ENCODE data around the gene HTR2A. TPM values are rescaled to one million over a fixed set of nuclear protein-coding genes. Genes with fewer than 3 reads are reported as not detected.

Gene HTR2A
- not detected in 2 replicates for total RNA-seq

- intact Hi-C loops (cut with micrococcal nuclease) = loop anchor here (10.0 kb wide), 1 partner anchor 878 kb away; no protein-coding TSS in a partner anchor
- no peak within 1 kb of the TSS for H3K4me3 Mint-ChIP-seq
- no peak for DNase-seq (ENCODE audit: low spot score)
- no peaks in the 10 kb centered on the region for H3K36me3 Mint-ChIP-seq (ENCODE audit: low read depth)
- H3K9me3 Mint-ChIP-seq = no peaks in the 10 kb centered on the region
- peaks cover 7% of the 10 kb centered on the region for H3K4me1 Mint-ChIP-seq (ENCODE audit: low read depth)
- peaks cover 60% of the 10 kb centered on the region for H3K27me3 Mint-ChIP-seq (ENCODE audit: insufficient read depth)
- H3K27ac Mint-ChIP-seq = no peak within 1 kb of the TSS
Observed at GRCh38 chr13:46896341-46897137, at the start of gene HTR2A. Gene HTR2A (minus strand): TSS chr13:46897053. CDS start chr13:46895906, 1,147 bp downstream.

- no peak for DNase-seq (ENCODE audit: low spot score)
- H3K4me1 Mint-ChIP-seq (ENCODE audit: low read depth) = no peaks in the 10 kb centered on the region
- no peak overlapping the region for H3K27ac Mint-ChIP-seq
- intact Hi-C loops (cut with micrococcal nuclease) = no loop called here
- no peak overlapping the region for H3K4me3 Mint-ChIP-seq
- peaks cover 3% of the 10 kb centered on the region for H3K9me3 Mint-ChIP-seq
- no peaks in the 10 kb centered on the region for H3K36me3 Mint-ChIP-seq (ENCODE audit: low read depth)
- H3K27me3 Mint-ChIP-seq (ENCODE audit: insufficient read depth) = no peaks in the 10 kb centered on the region
Observed at GRCh38 chr13:46936525-46936924, 39.7 kb upstream of the HTR2A start.

- no peaks in the 10 kb centered on the region for H3K36me3 Mint-ChIP-seq (ENCODE audit: low read depth)
- H3K9me3 Mint-ChIP-seq = peaks cover 3% of the 10 kb centered on the region
- no peak overlapping the region for H3K27ac Mint-ChIP-seq
- H3K4me1 Mint-ChIP-seq (ENCODE audit: low read depth) = no peaks in the 10 kb centered on the region
- intact Hi-C loops (cut with micrococcal nuclease) = no loop called here
- DNase-seq (ENCODE audit: low spot score) = no peak
- H3K27me3 Mint-ChIP-seq (ENCODE audit: insufficient read depth) = no peaks in the 10 kb centered on the region
- H3K4me3 Mint-ChIP-seq = no peak overlapping the region
Observed at GRCh38 chr13:46934749-46935148, 37.9 kb upstream of the HTR2A start.

- H3K4me1 Mint-ChIP-seq (ENCODE audit: low read depth) = no peaks in the 10 kb centered on the region
- H3K27ac Mint-ChIP-seq = no peak overlapping the region
- intact Hi-C loops (cut with micrococcal nuclease) = no loop called here
- DNase-seq (ENCODE audit: low spot score) = no peak
- no peaks in the 10 kb centered on the region for H3K27me3 Mint-ChIP-seq (ENCODE audit: insufficient read depth)
- no peaks in the 10 kb centered on the region for H3K36me3 Mint-ChIP-seq (ENCODE audit: low read depth)
- no peak overlapping the region for H3K4me3 Mint-ChIP-seq
- no peaks in the 10 kb centered on the region for H3K9me3 Mint-ChIP-seq
Observed at GRCh38 chr13:46926916-46927590, 30.2 kb upstream of the HTR2A start.

GRCh38 chr13:46925486-46925885 lies 28.6 kb upstream of the HTR2A start:
- Mint-ChIP-seq H3K27ac (no peak overlapping the region), H3K4me1 (ENCODE audit: low read depth) (no peaks in the 10 kb centered on the region)
- intact Hi-C loops (cut with micrococcal nuclease) = no loop called here

GRCh38 chr13:46914341-46914740 lies 17.5 kb upstream of the HTR2A start:
- DNase-seq (ENCODE audit: low spot score) = no peak
- H3K9me3 Mint-ChIP-seq = no peaks in the 10 kb centered on the region
- no peak overlapping the region for H3K27ac Mint-ChIP-seq
- H3K27me3 Mint-ChIP-seq (ENCODE audit: insufficient read depth) = peaks cover 7% of the 10 kb centered on the region
- intact Hi-C loops (cut with micrococcal nuclease) = no loop called here
- no peaks in the 10 kb centered on the region for H3K4me1 Mint-ChIP-seq (ENCODE audit: low read depth)
- H3K36me3 Mint-ChIP-seq (ENCODE audit: low read depth) = no peaks in the 10 kb centered on the region
- no peak overlapping the region for H3K4me3 Mint-ChIP-seq

More at GRCh38 chr13:46925486-46925885, 28.6 kb upstream of the HTR2A start:
- Mint-ChIP-seq H3K36me3 (ENCODE audit: low read depth) (no peaks in the 10 kb centered on the region), H3K9me3 (no peaks in the 10 kb centered on the region), H3K27me3 (ENCODE audit: insufficient read depth) (no peaks in the 10 kb centered on the region), H3K4me3 (no peak overlapping the region)
- DNase-seq (ENCODE audit: low spot score) = no peak

- no peaks in the 10 kb centered on the region for H3K4me1 Mint-ChIP-seq (ENCODE audit: low read depth)
- H3K27ac Mint-ChIP-seq = no peak overlapping the region
- H3K4me3 Mint-ChIP-seq = no peak overlapping the region
- intact Hi-C loops (cut with micrococcal nuclease) = no loop called here
- H3K9me3 Mint-ChIP-seq = no peaks in the 10 kb centered on the region
- no peak for DNase-seq (ENCODE audit: low spot score)
- no peaks in the 10 kb centered on the region for H3K36me3 Mint-ChIP-seq (ENCODE audit: low read depth)
- H3K27me3 Mint-ChIP-seq (ENCODE audit: insufficient read depth) = peaks cover 10% of the 10 kb centered on the region
Observed at GRCh38 chr13:46913757-46914156, 16.9 kb upstream of the HTR2A start.

GRCh38 chr13:46909042-46909441 lies 12.2 kb upstream of the HTR2A start:
- no peaks in the 10 kb centered on the region for H3K4me1 Mint-ChIP-seq (ENCODE audit: low read depth)
- no peaks in the 10 kb centered on the region for H3K36me3 Mint-ChIP-seq (ENCODE audit: low read depth)
- no peak for DNase-seq (ENCODE audit: low spot score)
- H3K27me3 Mint-ChIP-seq (ENCODE audit: insufficient read depth) = peaks cover 9% of the 10 kb centered on the region
- no peak overlapping the region for H3K27ac Mint-ChIP-seq
- intact Hi-C loops (cut with micrococcal nuclease) = no loop called here
- no peaks in the 10 kb centered on the region for H3K9me3 Mint-ChIP-seq
- H3K4me3 Mint-ChIP-seq = no peak overlapping the region

- H3K36me3 Mint-ChIP-seq (ENCODE audit: low read depth) = no peaks in the 10 kb centered on the region
- intact Hi-C loops (cut with micrococcal nuclease) = no loop called here
- no peak for DNase-seq (ENCODE audit: low spot score)
- H3K9me3 Mint-ChIP-seq = no peaks in the 10 kb centered on the region
- no peaks in the 10 kb centered on the region for H3K4me1 Mint-ChIP-seq (ENCODE audit: low read depth)
- no peak overlapping the region for H3K27ac Mint-ChIP-seq
- H3K4me3 Mint-ChIP-seq = no peak overlapping the region
- peaks cover 9% of the 10 kb centered on the region for H3K27me3 Mint-ChIP-seq (ENCODE audit: insufficient read depth)
Observed at GRCh38 chr13:46908501-46908900, 11.6 kb upstream of the HTR2A start.

DNA sequence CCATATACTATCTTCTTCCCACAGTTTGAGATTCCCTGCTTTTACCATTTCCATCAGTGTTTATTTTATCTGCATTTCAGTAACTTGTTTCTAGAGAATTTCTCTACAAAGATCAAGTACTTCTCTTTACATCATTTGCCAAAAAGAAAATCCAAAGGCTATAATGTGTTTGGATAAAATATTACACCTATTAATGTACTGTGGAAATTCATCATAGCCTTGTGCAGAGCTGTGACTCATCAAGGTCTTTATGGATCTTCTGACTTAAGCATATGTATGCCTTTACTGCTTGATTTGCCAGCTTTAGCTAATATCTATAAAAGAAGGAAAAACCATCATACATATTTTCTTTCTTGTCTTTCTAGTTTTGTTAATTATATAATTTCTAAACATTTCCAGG lies 9.6 kb upstream of the HTR2A start:
- Mint-ChIP-seq H3K4me1 (ENCODE audit: low read depth) (no peaks in the 10 kb centered on the region), H3K9me3 (no peaks in the 10 kb centered on the region), H3K36me3 (ENCODE audit: low read depth) (no peaks in the 10 kb centered on the region), H3K27ac (no peak overlapping the region), H3K4me3 (no peak overlapping the region), H3K27me3 (ENCODE audit: insufficient read depth) (peaks cover 15% of the 10 kb centered on the region)
- intact Hi-C loops (cut with micrococcal nuclease) = no loop called here
- no peak for DNase-seq (ENCODE audit: low spot score)

DNA sequence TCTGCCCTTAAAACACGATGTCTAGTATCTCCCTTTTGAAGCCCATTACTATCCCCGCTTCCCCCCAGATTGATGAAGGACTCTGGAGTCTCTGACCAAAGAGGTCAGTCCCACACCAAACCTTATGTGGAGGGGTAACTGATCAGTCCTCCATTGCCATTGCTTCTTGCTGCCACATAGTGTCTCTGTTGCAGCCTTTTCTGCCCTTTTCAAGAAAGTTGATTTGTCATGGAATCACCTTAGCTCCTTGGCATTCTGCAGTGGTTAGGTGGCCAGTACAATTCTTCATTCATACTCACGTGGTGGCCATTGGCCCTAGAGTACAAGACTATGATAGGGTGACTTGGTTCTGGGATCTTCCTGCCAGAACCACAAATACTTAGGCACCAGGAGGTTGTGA lies 8.4 kb upstream of the HTR2A start:
- DNase-seq (ENCODE audit: low spot score) = no peak
- Mint-ChIP-seq H3K27me3 (ENCODE audit: insufficient read depth) (peaks cover 15% of the 10 kb centered on the region), H3K9me3 (no peaks in the 10 kb centered on the region), H3K36me3 (ENCODE audit: low read depth) (no peaks in the 10 kb centered on the region), H3K4me3 (no peak overlapping the region), H3K4me1 (ENCODE audit: low read depth) (no peaks in the 10 kb centered on the region), H3K27ac (no peak overlapping the region)
- intact Hi-C loops (cut with micrococcal nuclease) = no loop called here

GRCh38 chr13:46903748-46904147 lies 6.9 kb upstream of the HTR2A start:
- Mint-ChIP-seq H3K36me3 (ENCODE audit: low read depth) (no peaks in the 10 kb centered on the region), H3K27ac (no peak overlapping the region), H3K27me3 (ENCODE audit: insufficient read depth) (peaks cover 12% of the 10 kb centered on the region), H3K4me1 (ENCODE audit: low read depth) (no peaks in the 10 kb centered on the region), H3K9me3 (no peaks in the 10 kb centered on the region), H3K4me3 (no peak overlapping the region)
- DNase-seq (ENCODE audit: low spot score) = no peak
- intact Hi-C loops (cut with micrococcal nuclease) = no loop called here

- no peak for DNase-seq (ENCODE audit: low spot score)
- peaks cover 3% of the 10 kb centered on the region for H3K4me1 Mint-ChIP-seq (ENCODE audit: low read depth)
- H3K4me3 Mint-ChIP-seq = no peak overlapping the region
- no peaks in the 10 kb centered on the region for H3K36me3 Mint-ChIP-seq (ENCODE audit: low read depth)
- H3K27ac Mint-ChIP-seq = no peak overlapping the region
- H3K9me3 Mint-ChIP-seq = no peaks in the 10 kb centered on the region
- intact Hi-C loops (cut with micrococcal nuclease) = no loop called here
- H3K27me3 Mint-ChIP-seq (ENCODE audit: insufficient read depth) = peaks cover 24% of the 10 kb centered on the region
Observed at GRCh38 chr13:46901721-46902120, 4.9 kb upstream of the HTR2A start.

All from activated T-helper 1 cell treated with anti-CD3 and anti-CD28 coated beads, Interleukin-12 subunit alpha, Interleukin-12 subunit beta, Interleukin-2, Interleukin-4 antibody, amounts not matched to agents 30 ng/mL and 10 ng/mL and 1 ng/mL, durations not matched to agents 14 hours and 24 hours and 36 hours (primary cell).